Endothelial cell (in vitro differentiated cells): Measurements from ENCODE around the gene SLC26A8. TPM values are rescaled to one million over a fixed set of nuclear protein-coding genes. Genes with fewer than 3 reads are reported as not detected.
"Not testable (repeated sequence)": the region's sequence is repeated elsewhere in the genome, so short reads cannot be mapped to it uniquely, and the experiment has no call there.

Experiments used
- DNase-seq: peaks from one replicate; pipeline ENCODE4 v3.0.0; 2021; ENCODE audit warnings: low spot score
- H3K27ac Mint-ChIP-seq: one replicate; pipeline ENCODE4 v1.8.0; 2021; ENCODE audit warnings: mixed read lengths, inconsistent platforms; ENCODE audit not compliant: unreplicated experiment
- H3K27me3 Mint-ChIP-seq: one replicate; pipeline ENCODE4 v1.8.0; 2021; ENCODE audit warnings: mild to moderate bottlenecking, moderate library complexity, mixed read lengths, inconsistent platforms; ENCODE audit not compliant: unreplicated experiment
- H3K36me3 Mint-ChIP-seq: one replicate; pipeline ENCODE4 v1.8.0; 2021; ENCODE audit warnings: mild to moderate bottlenecking, low read depth, mixed read lengths, inconsistent platforms; ENCODE audit not compliant: unreplicated experiment
- H3K4me1 Mint-ChIP-seq: one replicate; pipeline ENCODE4 v1.8.0; 2021; ENCODE audit warnings: mild to moderate bottlenecking, mixed read lengths, inconsistent platforms; ENCODE audit not compliant: unreplicated experiment
- H3K4me3 Mint-ChIP-seq: one replicate; pipeline ENCODE4 v1.8.0; 2021; ENCODE audit warnings: mild to moderate bottlenecking, mixed read lengths, inconsistent platforms; ENCODE audit not compliant: unreplicated experiment
- H3K9me3 Mint-ChIP-seq: one replicate; pipeline ENCODE4 v1.8.0; 2021; ENCODE audit warnings: mixed read lengths, inconsistent platforms; ENCODE audit not compliant: unreplicated experiment
- CTCF ChIP-seq: fragments of 200-600 bp; sonication (generic); IDR thresholded peaks from one replicate; pipeline ENCODE4 v1.5.0; 2021; ENCODE audit warnings: antibody characterized with exemption; ENCODE audit not compliant: unreplicated experiment
- total RNA-seq: library from RNA; stranded (reverse); fragmentation: NEBNext Ultra II Directional; extraction: Animal tissue kit (Norgen Biotek cat#: 25700); gene quantifications from one replicate; pipeline ENCODE4 v1.2.1, GENCODE V29; 2021; ENCODE audit not compliant: unreplicated experiment

Gene SLC26A8
- total RNA-seq, 1 donor from 2014 or later = 0.97 TPM

- DNase-seq = no peak
- Mint-ChIP-seq H3K27me3 (no peaks in the 10 kb centered on the region), H3K9me3 (no peaks in the 10 kb centered on the region), H3K36me3 (no peaks in the 10 kb centered on the region), H3K4me3 (no peak overlapping the region), H3K27ac (no peak overlapping the region), H3K4me1 (no peaks in the 10 kb centered on the region)
- TF ChIP-seq CTCF = no peak
Measured at GRCh38 chr6:35935469-35935868, 89.0 kb downstream of the SLC26A8 start.

- no peak for DNase-seq
- no peaks in the 10 kb centered on the region for H3K36me3 Mint-ChIP-seq
- H3K27me3 Mint-ChIP-seq = no peaks in the 10 kb centered on the region
- H3K27ac Mint-ChIP-seq = no peak overlapping the region
- H3K4me3 Mint-ChIP-seq = no peak overlapping the region
- H3K4me1 Mint-ChIP-seq = no peaks in the 10 kb centered on the region
- H3K9me3 Mint-ChIP-seq = no peaks in the 10 kb centered on the region
- no peak for TF ChIP-seq CTCF
Measured at GRCh38 chr6:35933844-35934243, 90.6 kb downstream of the SLC26A8 start.

GRCh38 chr6:35931873-35932272 lies 92.6 kb downstream of the SLC26A8 start:
- not testable (repeated sequence) for H3K4me1 Mint-ChIP-seq, DNase-seq, H3K36me3 Mint-ChIP-seq, H3K27ac Mint-ChIP-seq, H3K9me3 Mint-ChIP-seq, H3K4me3 Mint-ChIP-seq, H3K27me3 Mint-ChIP-seq

- Mint-ChIP-seq H3K9me3 (no peaks in the 10 kb centered on the region), H3K27me3 (no peaks in the 10 kb centered on the region), H3K4me1 (no peaks in the 10 kb centered on the region), H3K4me3 (no peak overlapping the region), H3K36me3 (no peaks in the 10 kb centered on the region), H3K27ac (no peak overlapping the region)
- TF ChIP-seq CTCF = no peak
- DNase-seq = no peak
Measured at GRCh38 chr6:35931120-35931561, 93.3 kb downstream of the SLC26A8 start.

GRCh38 chr6:35929601-35930000 lies 94.8 kb downstream of the SLC26A8 start:
- Mint-ChIP-seq H3K27ac (no peak overlapping the region), H3K9me3 (no peaks in the 10 kb centered on the region), H3K4me3 (no peak overlapping the region), H3K4me1 (no peaks in the 10 kb centered on the region), H3K27me3 (no peaks in the 10 kb centered on the region), H3K36me3 (no peaks in the 10 kb centered on the region)
- TF ChIP-seq CTCF = no peak
- DNase-seq = no peak
